Stimulated activated CD4-positive, alpha-beta T cell treated with anti-CD3 and anti-CD28 coated beads, TNF-alpha, amount 100 ng/mL, for 24 hours (primary cell): ENCODE data around the gene ZNF853.
"Not testable (repeated sequence)": the region's sequence is repeated elsewhere in the genome, so short reads cannot be mapped to it uniquely, and the experiment has no call there.

ENCODE experiments used
- DNase-seq, 3 experiments: peaks; one replicate each; pipeline ENCODE4 v3.0.0-alpha.2; 2020; ENCODE audit warnings: low read depth in 3 of 3

The ZNF853 gene

GRCh38 chr7:6614953-6615722, at the start of gene ZNF853:
TSS of gene ZNF853 (plus strand) at chr7:6615610. CDS start at chr7:6616175, 565 bp downstream.
- DNase-seq: no peak

- no peak for DNase-seq
Measured at GRCh38 chr7:6565655-6566054, 49.8 kb upstream of the ZNF853 start.

- DNase-seq: no peak
Measured at GRCh38 chr7:6567886-6568285, 47.5 kb upstream of the ZNF853 start.

GRCh38 chr7:6571160-6571779, 44.1 kb upstream of the ZNF853 start:
- no peak for DNase-seq

- no peak for DNase-seq
Measured at GRCh38 chr7:6575281-6576023, 40.0 kb upstream of the ZNF853 start.

DNA sequence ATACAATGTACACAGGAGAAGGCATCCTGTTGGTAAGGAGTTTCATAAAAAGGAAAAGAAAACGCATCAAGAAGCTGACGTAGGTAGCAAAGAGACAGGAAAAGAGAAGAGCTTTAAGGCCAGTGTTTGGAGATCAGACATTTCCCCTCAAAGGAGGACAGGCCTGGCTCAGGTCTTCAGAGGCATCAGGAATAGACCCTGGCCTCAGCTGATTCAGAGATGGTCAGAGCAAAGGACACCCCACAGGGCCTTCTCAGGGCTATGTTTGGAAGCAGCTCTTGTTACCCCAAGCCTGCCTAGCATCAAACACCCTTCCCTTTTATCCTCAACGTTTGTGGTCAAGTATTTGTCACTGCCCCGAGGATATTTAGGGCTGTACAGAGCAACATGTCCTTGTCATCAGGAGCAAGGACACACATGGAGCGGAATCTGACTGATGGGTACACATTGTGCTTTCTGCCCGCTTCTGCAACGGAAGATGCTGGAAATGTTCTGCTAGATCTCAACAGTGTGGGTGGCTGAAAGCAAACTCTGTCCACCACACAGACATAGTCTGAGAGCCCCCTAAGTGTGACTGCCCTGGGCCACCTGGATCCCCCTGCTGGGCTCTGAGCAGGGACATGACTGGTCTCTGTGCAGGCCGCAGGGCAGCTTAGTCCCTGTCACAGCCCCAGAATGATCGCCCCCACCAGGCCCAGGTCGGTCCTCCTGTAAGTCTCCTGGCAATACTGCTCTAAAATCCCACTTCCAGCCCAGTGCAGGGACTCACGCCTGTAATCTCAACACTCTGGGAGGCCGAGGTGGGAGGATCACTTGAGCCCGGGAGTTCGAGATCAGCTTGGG, 39.2 kb upstream of the ZNF853 start:
- DNase-seq: no peak

DNA sequence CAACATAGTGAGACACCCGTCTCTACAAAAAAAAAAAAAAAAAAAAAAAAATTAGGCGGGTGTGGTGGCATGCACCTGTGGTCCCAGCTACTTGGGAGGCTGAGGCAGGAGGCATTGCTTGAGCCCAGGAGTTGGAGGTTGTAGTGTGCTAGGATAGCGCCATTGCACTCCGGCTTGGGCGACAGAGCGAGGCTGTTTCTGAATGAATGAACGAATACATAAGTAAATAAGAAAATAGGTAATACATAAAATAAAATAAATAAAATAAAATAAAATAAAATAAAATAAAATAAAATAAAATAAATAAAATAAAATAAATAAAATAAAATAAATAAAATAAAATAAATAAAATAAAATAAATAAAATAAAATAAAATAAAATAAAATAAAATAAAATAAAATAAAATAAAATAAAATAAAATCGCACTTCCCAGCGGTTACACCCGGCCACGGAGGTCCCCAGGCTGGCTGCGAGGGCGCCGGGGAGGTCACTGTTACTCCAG, 38.5 kb upstream of the ZNF853 start:
- peak in 1 of 3 experiments; percentile 17 for DNase-seq

DNA sequence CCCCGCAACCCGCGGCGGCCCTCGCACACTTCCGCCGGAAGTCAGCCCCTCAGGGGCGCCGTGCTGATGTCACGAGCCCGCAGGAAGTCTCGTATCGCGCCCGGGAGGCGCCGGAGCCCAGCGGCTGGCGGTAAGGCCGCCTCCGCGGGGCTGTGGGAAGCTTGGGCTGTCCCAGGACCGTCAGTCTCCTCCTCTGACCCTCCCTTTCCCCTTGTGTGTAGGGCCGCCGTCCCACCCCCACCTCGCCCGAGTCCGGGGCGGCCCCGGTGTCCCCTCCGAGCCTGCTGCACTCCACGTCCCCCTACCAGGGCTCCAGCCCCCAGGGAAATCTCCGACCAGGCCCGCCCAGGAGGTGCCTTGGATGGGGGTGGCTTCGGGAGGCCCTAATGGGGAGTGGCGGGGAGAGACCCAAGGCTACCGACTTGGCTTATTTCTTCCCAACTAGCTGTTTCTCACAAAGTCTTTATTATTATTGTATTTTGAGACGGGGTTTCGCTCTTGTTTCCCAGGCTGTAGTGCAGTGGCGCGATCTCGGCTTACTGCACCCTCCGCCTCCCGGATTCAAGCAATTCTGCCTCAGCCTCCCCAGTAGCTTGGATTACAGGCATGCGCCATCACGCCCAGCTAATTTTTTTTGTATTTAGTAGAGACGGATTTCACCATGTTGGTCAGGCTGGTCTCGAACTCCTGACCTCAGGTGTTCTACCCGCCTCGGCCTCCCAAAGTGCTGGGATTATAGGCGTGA, 37.9 kb upstream of the ZNF853 start, which contains the start of gene ZDHHC4:
Gene ZDHHC4 (plus strand): TSS at position 86 of the 745 bp plus-strand sequence. CDS start 3,108 bp downstream, outside the sequence.
- peak; percentile 78 to 90 (median 81) for DNase-seq

GRCh38 chr7:6578114-6579084, 37.0 kb upstream of the ZNF853 start:
- no peak for DNase-seq

- no peak for DNase-seq
Measured at GRCh38 chr7:6579446-6579845, 36.0 kb upstream of the ZNF853 start.

GRCh38 chr7:6585746-6586432, 29.5 kb upstream of the ZNF853 start:
- DNase-seq: not testable (repeated sequence)

- no peak for DNase-seq
Measured at GRCh38 chr7:6588566-6588965, 26.8 kb upstream of the ZNF853 start.

DNA sequence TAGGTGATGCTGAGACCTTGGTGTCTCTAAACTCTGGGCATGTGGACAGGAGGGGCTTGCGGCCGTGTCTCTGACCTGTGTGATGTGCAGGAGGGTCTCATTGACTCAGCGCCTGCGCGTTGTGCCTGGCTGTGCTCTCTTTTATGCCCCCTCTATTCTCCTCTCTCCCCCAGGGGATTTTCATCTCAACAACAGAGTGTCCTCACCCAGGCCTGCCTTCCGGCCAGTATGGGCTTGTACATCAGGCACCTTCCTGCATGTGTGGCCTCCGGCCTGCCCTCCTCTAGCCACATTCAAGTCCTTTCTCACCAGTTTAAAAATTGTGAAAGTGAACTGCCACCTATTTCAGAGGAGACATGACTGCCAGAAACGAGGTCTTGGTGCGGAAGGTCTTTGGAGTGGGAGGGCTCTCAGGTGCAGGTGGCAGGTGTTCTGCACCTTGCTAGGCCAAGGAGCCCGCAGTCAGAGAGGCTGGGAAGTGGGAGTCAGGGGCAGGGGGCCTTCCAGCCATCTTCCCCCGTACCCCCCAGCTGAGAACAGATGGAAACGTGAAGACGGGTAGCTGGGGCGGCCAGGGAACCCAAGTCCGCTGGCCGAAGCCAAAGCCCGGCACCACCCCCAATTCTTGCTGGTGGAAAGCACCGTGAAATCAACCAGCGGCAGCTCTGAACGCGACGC, 26.1 kb upstream of the ZNF853 start:
- no peak for DNase-seq

DNA sequence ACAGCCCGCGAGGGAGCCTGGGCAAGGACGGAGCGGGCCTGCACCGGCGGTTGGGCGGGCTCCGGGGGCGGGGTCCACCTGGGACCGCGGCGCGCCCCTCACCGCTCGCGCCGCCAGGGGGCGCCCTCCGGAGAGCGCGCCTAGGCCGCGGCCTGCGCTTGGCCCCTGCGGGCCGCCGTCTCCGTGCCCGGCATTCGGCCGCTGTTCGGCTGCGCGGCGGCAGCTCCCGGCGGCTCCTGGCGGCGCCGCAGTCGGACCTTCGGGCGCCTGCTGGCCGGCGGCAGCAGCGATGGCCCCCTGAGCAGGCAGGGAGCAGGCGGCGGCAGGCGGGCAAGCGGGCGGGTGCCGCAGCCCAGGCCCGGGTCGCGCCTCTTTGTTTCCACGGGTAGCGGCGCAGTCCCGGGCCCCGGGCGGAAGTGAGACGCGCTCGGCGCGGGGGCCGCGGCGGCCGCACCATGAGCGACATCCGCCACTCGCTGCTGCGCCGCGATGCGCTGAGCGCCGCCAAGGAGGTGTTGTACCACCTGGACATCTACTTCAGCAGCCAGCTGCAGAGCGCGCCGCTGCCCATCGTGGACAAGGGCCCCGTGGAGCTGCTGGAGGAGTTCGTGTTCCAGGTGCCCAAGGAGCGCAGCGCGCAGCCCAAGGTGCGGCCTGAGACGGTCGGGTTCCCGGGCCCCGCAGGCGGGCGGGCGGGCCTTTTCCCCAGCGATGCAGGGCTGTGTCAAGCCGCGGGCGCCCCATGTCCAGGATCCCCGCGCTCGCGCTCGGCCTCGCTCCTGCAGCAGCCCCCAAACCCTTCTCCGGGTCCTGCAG, 25.4 kb upstream of the ZNF853 start, which contains the start of gene INTS15:
Gene INTS15 (plus strand): TSS at position 193 of the 816 bp plus-strand sequence. CDS start 263 bp downstream, at position 456.
- peak; percentile 50 to 75 (median 73) for DNase-seq

GRCh38 chr7:6590645-6591110, 24.7 kb upstream of the ZNF853 start:
- no peak for DNase-seq

- no peak for DNase-seq
Measured at GRCh38 chr7:6600093-6600492, 15.3 kb upstream of the ZNF853 start.

DNA sequence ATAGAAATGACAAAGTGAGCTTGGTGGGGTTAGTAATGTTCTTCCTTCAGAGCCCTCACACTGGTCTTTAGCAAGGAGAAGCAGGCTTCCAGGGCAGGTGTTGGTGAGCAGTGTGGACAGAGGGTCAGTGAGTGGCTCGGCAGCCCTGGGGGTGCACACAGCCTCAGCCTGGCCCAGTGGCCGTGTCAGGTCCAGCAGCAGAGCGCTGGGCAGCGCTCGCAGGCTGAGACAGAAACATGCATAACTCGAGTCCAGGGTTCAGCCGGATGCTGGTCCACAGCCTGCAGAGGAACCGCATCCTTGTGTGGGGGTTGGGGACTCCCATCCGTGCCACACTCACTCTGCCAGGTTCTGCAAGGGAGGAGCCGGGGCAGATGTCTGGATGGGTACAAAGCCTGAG, 11.0 kb upstream of the ZNF853 start:
- no peak for DNase-seq
